CD14-positive monocyte (primary cell): Measurements from ENCODE around the gene TTLL13. TPM values are rescaled to one million over a fixed set of nuclear protein-coding genes. Genes with fewer than 3 reads are reported as not detected.

Source experiments
- DNase-seq, 3 donors: peaks; one replicate each; pipeline ENCODE4 v3.0.0-alpha.2; 2011 to 2022
- H2AFZ ChIP-seq: 2 replicates; pipeline ENCODE4 v1.6.0; 2012; ENCODE audit warnings: mild to moderate bottlenecking, low read depth, low read length, inconsistent platforms; ENCODE audit not compliant: insufficient read depth, poor library complexity, severe bottlenecking
- H3K27ac ChIP-seq, 2 donors: 1 replicate in 1 of 2; 2 replicates in 1 of 2; pipeline ENCODE4 v1.5.1; 2012 to 2013; ENCODE audit warnings: low read length in 2 of 2, control low read depth in 1 of 2, inconsistent platforms in 1 of 2, low read depth in 1 of 2, mild to moderate bottlenecking in 1 of 2
- H3K27me3 ChIP-seq, 2 donors: one replicate each; pipeline versions ENCODE4 v1.6.0 to v1.6.1; 2011 to 2013; ENCODE audit warnings: low read length in 2 of 2; ENCODE audit not compliant: control insufficient read depth in 2 of 2, insufficient read depth in 2 of 2
- H3K36me3 ChIP-seq, 2 donors: replicated peaks in 1 of 2; 1 replicate in 1 of 2; 2 replicates in 1 of 2; pipeline versions ENCODE4 v1.5.1 to v1.6.1; 2012 to 2013; ENCODE audit warnings: low read length in 2 of 2, control low read depth in 1 of 2, inconsistent platforms in 1 of 2, mild to moderate bottlenecking in 1 of 2; ENCODE audit not compliant: insufficient read depth in 2 of 2, control insufficient read depth in 1 of 2
- H3K4me1 ChIP-seq, 2 donors: 1 replicate in 1 of 2; 2 replicates in 1 of 2; pipeline versions ENCODE4 v1.5.1 to v1.6.1; 2012 to 2013; ENCODE audit warnings: low read length in 2 of 2, control low read depth in 1 of 2, inconsistent platforms in 1 of 2, mild to moderate bottlenecking in 1 of 2, moderate library complexity in 1 of 2; ENCODE audit not compliant: insufficient read depth in 2 of 2, control insufficient read depth in 1 of 2
- H3K4me2 ChIP-seq: replicated peaks from 2 replicates; pipeline ENCODE3; 2012; ENCODE audit warnings: low read length, moderate library complexity, mild to moderate bottlenecking; ENCODE audit not compliant: poor library complexity, severe bottlenecking; ENCODE audit errors: extremely low read depth
- H3K4me3 ChIP-seq, 3 experiments: fragments of 200-600 bp in 1 of 3; sonication (generic) in 1 of 3; replicated peaks in 1 of 3; 1 replicate in 2 of 3; 2 replicates in 1 of 3; pipeline ENCODE4 v1.5.1; 2011 to 2013; ENCODE audit warnings: low read length in 3 of 3, mild to moderate bottlenecking in 3 of 3, control low read depth in 2 of 3, low read depth in 2 of 3, inconsistent platforms in 1 of 3, moderate library complexity in 1 of 3
- H3K79me2 ChIP-seq: 2 replicates; pipeline ENCODE4 v1.6.0; 2012; ENCODE audit warnings: mild to moderate bottlenecking, control low read depth, inconsistent platforms, low read length, moderate library complexity; ENCODE audit not compliant: insufficient read depth
- H3K9ac ChIP-seq: 2 replicates; pipeline ENCODE4 v1.6.0; 2017; ENCODE audit warnings: low read length, mild to moderate bottlenecking; ENCODE audit not compliant: insufficient read depth, poor library complexity, severe bottlenecking
- H3K9me3 ChIP-seq, 2 donors: replicated peaks in 1 of 2; 1 replicate in 1 of 2; 2 replicates in 1 of 2; pipeline versions ENCODE4 v1.5.1 to v1.6.1; 2012 to 2013; ENCODE audit warnings: low read length in 2 of 2, control low read depth in 1 of 2; ENCODE audit not compliant: control insufficient read depth in 1 of 2, insufficient read depth in 1 of 2
- H4K20me1 ChIP-seq: 2 replicates; pipeline ENCODE4 v1.6.0; 2012; ENCODE audit warnings: mild to moderate bottlenecking, low read length, control low read depth, moderate library complexity; ENCODE audit not compliant: insufficient read depth
- H3K27ac Mint-ChIP-seq, 7 donors: one replicate each; pipeline ENCODE4 v1.8.0; 2020; ENCODE audit warnings: mild to moderate bottlenecking in 7 of 7, mixed read lengths in 7 of 7, moderate library complexity in 6 of 7, inconsistent platforms in 2 of 7
- H3K27me3 Mint-ChIP-seq, 3 donors: one replicate each; pipeline ENCODE4 v1.8.0; 2021 to 2022; ENCODE audit warnings: low read depth in 3 of 3, mild to moderate bottlenecking in 3 of 3, mixed read lengths in 3 of 3, moderate library complexity in 3 of 3, inconsistent platforms in 1 of 3
- H3K36me3 Mint-ChIP-seq, 2 donors: one replicate each; pipeline ENCODE4 v1.8.0; 2020; ENCODE audit warnings: mixed read lengths in 2 of 2, inconsistent platforms in 1 of 2, mild to moderate bottlenecking in 1 of 2
- H3K4me1 Mint-ChIP-seq: one replicate; pipeline ENCODE4 v1.8.0; 2020; ENCODE audit warnings: mild to moderate bottlenecking, mixed read lengths
- H3K4me3 Mint-ChIP-seq, 2 donors: one replicate each; pipeline ENCODE4 v1.8.0; 2020; ENCODE audit warnings: mild to moderate bottlenecking in 2 of 2, mixed read lengths in 2 of 2, moderate library complexity in 1 of 2
- H3K9me3 Mint-ChIP-seq, 7 donors: one replicate each; pipeline ENCODE4 v1.8.0; 2020 to 2022; ENCODE audit warnings: mixed read lengths in 7 of 7, mild to moderate bottlenecking in 6 of 7, moderate library complexity in 6 of 7, inconsistent platforms in 2 of 7
- WGBS: methylation state at CpG from one replicate; pipeline ENCODE4 v1.1.5; 2013; ENCODE audit warnings: missing lambda C conversion rate; ENCODE audit not compliant: insufficient coverage; 5-methylcytosine and 5-hydroxymethylcytosine counted together
- intact Hi-C, 2 donors: fragments of 100-400 bp; cut with micrococcal nuclease; formaldehyde crosslinking; loops; one replicate each; pipeline versions ENCODE4 v1.15.0 to v1.15.1; 2023
- polyA plus RNA-seq, 3 donors: library from polyadenylated mRNA; depleted of rRNA in 1 of 3; unstranded in 2 of 3; stranded (reverse) in 1 of 3; fragments of 300-500 nt in 2 of 3; fragments of >200 nt in 1 of 3; fragmentation: Illumina TruSeq in 2 of 3; gene quantifications; 1 replicate in 2 of 3; 2 replicates in 1 of 3; pipeline ENCODE4 v1.2.3, GENCODE V29; 2012 to 2021
- TF ChIP-seq, protein P1 (sequence below): fragments of 200-600 bp; IDR thresholded peaks from one replicate; pipeline ENCODE4 v1.8.0; 2022; ENCODE audit warnings: antibody characterized with exemption, mild to moderate bottlenecking

TTLL13 gene
- polyA plus RNA-seq, 3 donors, result 0.08 to 0.13 TPM; not detected in 1

GRCh38 chr15:90305932-90306331 is 56.6 kb downstream of the TTLL13 start:
- Histone ChIP-seq H3K36me3 (no peaks in the 10 kb centered on the region), H3K9me3 (no peaks in the 10 kb centered on the region), H3K4me3 (no peak overlapping the region), H2AFZ (peak overlapping the region; percentile 41), H3K4me2 (no peak overlapping the region), H3K27ac (no peak overlapping the region), H3K79me2 (no peaks in the 10 kb centered on the region), H3K9ac (peak overlapping the region; percentile 1), H3K27me3 (no peaks in the 10 kb centered on the region), H4K20me1 (no peaks in the 10 kb centered on the region), H3K4me1 (peaks cover 24 to 27% of the 10 kb centered on the region in 2 donors)
- no peaks in the 10 kb centered on the region for H3K9me3 Mint-ChIP-seq
- peak overlapping the region in 1 of 7 donors; percentile 16 for H3K27ac Mint-ChIP-seq
- TF ChIP-seq, protein P1, sequence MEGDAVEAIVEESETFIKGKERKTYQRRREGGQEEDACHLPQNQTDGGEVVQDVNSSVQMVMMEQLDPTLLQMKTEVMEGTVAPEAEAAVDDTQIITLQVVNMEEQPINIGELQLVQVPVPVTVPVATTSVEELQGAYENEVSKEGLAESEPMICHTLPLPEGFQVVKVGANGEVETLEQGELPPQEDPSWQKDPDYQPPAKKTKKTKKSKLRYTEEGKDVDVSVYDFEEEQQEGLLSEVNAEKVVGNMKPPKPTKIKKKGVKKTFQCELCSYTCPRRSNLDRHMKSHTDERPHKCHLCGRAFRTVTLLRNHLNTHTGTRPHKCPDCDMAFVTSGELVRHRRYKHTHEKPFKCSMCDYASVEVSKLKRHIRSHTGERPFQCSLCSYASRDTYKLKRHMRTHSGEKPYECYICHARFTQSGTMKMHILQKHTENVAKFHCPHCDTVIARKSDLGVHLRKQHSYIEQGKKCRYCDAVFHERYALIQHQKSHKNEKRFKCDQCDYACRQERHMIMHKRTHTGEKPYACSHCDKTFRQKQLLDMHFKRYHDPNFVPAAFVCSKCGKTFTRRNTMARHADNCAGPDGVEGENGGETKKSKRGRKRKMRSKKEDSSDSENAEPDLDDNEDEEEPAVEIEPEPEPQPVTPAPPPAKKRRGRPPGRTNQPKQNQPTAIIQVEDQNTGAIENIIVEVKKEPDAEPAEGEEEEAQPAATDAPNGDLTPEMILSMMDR, result no peak
- peaks cover 0 to 2% (median 0%) of the 10 kb centered on the region in 3 donors for H3K27me3 Mint-ChIP-seq
- peaks cover 30% of the 10 kb centered on the region for H3K4me1 Mint-ChIP-seq
- intact Hi-C loops, result no loop called here
- no peak overlapping the region for H3K4me3 Mint-ChIP-seq
- no peak for DNase-seq
- no CpG with 5 or more reads among the region's 3 CpGs for WGBS
- H3K36me3 Mint-ChIP-seq, result no peaks in the 10 kb centered on the region

DNA sequence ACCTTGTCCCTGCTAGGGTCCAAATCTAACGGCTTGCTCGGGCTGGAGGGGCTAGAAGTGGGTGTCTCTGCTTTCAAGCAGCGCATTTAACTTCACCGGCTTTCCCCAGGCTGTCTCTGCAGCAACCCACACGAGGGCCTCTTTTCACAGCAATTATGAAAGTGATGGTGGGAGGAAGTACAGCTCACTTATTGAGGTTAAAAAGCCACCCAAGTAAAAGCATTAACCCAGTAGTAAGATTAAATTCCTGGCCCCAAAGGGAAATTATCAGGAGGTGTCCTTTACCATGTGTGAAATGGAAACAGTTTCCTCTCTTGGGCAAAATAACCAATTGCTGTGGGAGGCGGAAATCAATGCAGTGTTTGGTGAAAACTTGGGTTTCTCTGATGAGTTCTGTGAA is 57.2 kb downstream of the TTLL13 start:
- peak overlapping the region; percentile 41 for H2AFZ ChIP-seq
- no peak overlapping the region for H3K4me3 ChIP-seq
- peak overlapping the region; percentile 1 for H3K9ac ChIP-seq
- TF ChIP-seq, protein P1, result no peak
- H3K36me3 ChIP-seq, result no peaks in the 10 kb centered on the region
- no peaks in the 10 kb centered on the region for H4K20me1 ChIP-seq
- no peaks in the 10 kb centered on the region for H3K27me3 ChIP-seq
- intact Hi-C loops, result no loop called here
- peak overlapping the region in 1 of 7 donors; percentile 16 for H3K27ac Mint-ChIP-seq
- H3K4me1 Mint-ChIP-seq, result peaks cover 27% of the 10 kb centered on the region
- no peaks in the 10 kb centered on the region for H3K9me3 Mint-ChIP-seq
- DNase-seq, result no peak
- no peak overlapping the region for H3K27ac ChIP-seq
- H3K36me3 Mint-ChIP-seq, result no peaks in the 10 kb centered on the region
- no peaks in the 10 kb centered on the region for H3K9me3 ChIP-seq
- peak overlapping the region; percentile 13 for H3K4me2 ChIP-seq
- peaks cover 21 to 27% of the 10 kb centered on the region in 2 donors for H3K4me1 ChIP-seq
- WGBS, result 33% methylated on average over 3 of the region's 6 CpGs
- H3K79me2 ChIP-seq, result no peaks in the 10 kb centered on the region
- H3K4me3 Mint-ChIP-seq, result peak overlapping the region in 1 of 2 donors; percentile 64
- peaks cover 0 to 2% (median 0%) of the 10 kb centered on the region in 3 donors for H3K27me3 Mint-ChIP-seq
